Measurements from ENCODE around the gene MED29. TPM values are rescaled to one million over a fixed set of nuclear protein-coding genes. Genes with fewer than 3 reads are reported as not detected.

The MED29 gene
- total and polyA plus RNA-seq, 10 of the 15 experiments (the other 5 are each of a cell fraction or from before 2014, with no cell fraction given): 3.2 to 36.6 (median 22.8) TPM

DNA sequence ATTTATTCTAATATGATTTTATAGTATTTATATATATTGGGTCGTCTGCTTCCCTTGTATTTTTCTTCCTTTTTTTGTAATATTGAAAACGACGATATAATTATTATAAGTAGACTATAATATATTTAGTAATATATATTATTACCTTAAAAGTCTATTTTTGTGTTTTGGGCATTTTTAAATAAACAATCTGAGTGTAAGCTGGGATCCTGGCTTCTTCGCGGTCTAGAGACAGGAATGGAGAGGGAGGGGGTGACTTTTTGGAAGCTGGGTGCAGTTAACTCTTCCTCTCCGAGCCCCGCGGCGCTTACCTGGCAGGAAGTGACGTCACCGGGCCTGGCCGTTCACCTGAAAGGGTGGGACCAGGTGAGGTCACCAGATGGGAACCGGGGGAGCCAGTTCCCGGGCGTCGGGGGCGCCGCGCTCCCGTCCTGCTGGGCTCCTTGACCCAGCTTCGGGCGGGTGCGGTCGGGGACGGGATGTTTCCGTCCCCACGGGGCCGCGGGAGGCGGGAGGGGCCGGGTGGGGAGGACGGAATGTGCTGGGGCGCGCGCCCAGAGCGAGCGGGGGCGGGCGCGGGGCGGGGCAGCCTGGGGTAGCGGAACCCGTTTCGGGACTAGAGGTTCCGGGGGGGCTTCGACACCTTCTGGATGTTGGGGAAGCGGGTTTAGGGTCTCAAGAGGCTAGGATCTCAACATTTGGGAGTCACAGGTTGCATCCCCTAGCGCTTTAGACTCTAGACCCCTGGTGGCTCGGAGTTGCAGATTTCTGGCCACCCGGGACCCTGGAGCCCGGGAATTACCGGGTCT is 18.2 kb downstream of the MED29 start (continued):
- TF ChIP-seq SMARCA5 (IDR thresholded peaks at IDR 0.05) (peak; percentile 89; the same call in 1 of the 2 replicates), ZSCAN29 (IDR thresholded peaks at IDR 0.05) (0 out of 2 replicates have a peak, but pooled peaks have one; percentile 35), RCOR1 (conservative IDR thresholded peaks at IDR 0.05; ENCODE audit: low read depth, low read length) (0 out of 2 replicates have a peak, but pooled peaks have one; percentile 55), BCL11A (IDR thresholded peaks at IDR 0.05; ENCODE audit: low read depth, low read length) (no peak), EED (IDR thresholded peaks at IDR 0.05; ENCODE audit: low read depth) (0 out of 2 replicates have a peak, but pooled peaks have one; percentile 12), SMAD5 (IDR thresholded peaks at IDR 0.05; ENCODE audit: low read depth) (peak; percentile 22; the same call in 1 of the 2 replicates), RELA (IDR thresholded peaks at IDR 0.05; ENCODE audit: borderline replicate concordance, partially characterized antibody) (peak; percentile 31), RAD21 (IDR thresholded peaks at IDR 0.05; ENCODE audit: insufficient read depth, low read depth, low read length) (no peak)
- TF ChIP-seq, protein P1, sequence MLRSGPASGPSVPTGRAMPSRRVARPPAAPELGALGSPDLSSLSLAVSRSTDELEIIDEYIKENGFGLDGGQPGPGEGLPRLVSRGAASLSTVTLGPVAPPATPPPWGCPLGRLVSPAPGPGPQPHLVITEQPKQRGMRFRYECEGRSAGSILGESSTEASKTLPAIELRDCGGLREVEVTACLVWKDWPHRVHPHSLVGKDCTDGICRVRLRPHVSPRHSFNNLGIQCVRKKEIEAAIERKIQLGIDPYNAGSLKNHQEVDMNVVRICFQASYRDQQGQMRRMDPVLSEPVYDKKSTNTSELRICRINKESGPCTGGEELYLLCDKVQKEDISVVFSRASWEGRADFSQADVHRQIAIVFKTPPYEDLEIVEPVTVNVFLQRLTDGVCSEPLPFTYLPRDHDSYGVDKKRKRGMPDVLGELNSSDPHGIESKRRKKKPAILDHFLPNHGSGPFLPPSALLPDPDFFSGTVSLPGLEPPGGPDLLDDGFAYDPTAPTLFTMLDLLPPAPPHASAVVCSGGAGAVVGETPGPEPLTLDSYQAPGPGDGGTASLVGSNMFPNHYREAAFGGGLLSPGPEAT (IDR thresholded peaks at IDR 0.05; ENCODE audit: low read depth): peak; percentile 17; the same call in 1 of the 2 replicates
- TF ChIP-seq, protein P2, sequence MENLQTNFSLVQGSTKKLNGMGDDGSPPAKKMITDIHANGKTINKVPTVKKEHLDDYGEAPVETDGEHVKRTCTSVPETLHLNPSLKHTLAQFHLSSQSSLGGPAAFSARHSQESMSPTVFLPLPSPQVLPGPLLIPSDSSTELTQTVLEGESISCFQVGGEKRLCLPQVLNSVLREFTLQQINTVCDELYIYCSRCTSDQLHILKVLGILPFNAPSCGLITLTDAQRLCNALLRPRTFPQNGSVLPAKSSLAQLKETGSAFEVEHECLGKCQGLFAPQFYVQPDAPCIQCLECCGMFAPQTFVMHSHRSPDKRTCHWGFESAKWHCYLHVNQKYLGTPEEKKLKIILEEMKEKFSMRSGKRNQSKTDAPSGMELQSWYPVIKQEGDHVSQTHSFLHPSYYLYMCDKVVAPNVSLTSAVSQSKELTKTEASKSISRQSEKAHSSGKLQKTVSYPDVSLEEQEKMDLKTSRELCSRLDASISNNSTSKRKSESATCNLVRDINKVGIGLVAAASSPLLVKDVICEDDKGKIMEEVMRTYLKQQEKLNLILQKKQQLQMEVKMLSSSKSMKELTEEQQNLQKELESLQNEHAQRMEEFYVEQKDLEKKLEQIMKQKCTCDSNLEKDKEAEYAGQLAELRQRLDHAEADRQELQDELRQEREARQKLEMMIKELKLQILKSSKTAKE (IDR thresholded peaks at IDR 0.05; ENCODE audit: low read depth, poor library complexity, severe bottlenecking): peak; percentile 17
- TF ChIP-seq, protein P3, sequence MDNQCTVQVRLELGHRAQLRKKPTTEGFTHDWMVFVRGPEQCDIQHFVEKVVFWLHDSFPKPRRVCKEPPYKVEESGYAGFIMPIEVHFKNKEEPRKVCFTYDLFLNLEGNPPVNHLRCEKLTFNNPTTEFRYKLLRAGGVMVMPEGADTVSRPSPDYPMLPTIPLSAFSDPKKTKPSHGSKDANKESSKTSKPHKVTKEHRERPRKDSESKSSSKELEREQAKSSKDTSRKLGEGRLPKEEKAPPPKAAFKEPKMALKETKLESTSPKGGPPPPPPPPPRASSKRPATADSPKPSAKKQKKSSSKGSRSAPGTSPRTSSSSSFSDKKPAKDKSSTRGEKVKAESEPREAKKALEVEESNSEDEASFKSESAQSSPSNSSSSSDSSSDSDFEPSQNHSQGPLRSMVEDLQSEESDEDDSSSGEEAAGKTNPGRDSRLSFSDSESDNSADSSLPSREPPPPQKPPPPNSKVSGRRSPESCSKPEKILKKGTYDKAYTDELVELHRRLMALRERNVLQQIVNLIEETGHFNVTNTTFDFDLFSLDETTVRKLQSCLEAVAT (IDR thresholded peaks at IDR 0.05): peak; percentile 14; the same call in 1 of the 2 replicates
- TF ChIP-seq, protein P4, sequence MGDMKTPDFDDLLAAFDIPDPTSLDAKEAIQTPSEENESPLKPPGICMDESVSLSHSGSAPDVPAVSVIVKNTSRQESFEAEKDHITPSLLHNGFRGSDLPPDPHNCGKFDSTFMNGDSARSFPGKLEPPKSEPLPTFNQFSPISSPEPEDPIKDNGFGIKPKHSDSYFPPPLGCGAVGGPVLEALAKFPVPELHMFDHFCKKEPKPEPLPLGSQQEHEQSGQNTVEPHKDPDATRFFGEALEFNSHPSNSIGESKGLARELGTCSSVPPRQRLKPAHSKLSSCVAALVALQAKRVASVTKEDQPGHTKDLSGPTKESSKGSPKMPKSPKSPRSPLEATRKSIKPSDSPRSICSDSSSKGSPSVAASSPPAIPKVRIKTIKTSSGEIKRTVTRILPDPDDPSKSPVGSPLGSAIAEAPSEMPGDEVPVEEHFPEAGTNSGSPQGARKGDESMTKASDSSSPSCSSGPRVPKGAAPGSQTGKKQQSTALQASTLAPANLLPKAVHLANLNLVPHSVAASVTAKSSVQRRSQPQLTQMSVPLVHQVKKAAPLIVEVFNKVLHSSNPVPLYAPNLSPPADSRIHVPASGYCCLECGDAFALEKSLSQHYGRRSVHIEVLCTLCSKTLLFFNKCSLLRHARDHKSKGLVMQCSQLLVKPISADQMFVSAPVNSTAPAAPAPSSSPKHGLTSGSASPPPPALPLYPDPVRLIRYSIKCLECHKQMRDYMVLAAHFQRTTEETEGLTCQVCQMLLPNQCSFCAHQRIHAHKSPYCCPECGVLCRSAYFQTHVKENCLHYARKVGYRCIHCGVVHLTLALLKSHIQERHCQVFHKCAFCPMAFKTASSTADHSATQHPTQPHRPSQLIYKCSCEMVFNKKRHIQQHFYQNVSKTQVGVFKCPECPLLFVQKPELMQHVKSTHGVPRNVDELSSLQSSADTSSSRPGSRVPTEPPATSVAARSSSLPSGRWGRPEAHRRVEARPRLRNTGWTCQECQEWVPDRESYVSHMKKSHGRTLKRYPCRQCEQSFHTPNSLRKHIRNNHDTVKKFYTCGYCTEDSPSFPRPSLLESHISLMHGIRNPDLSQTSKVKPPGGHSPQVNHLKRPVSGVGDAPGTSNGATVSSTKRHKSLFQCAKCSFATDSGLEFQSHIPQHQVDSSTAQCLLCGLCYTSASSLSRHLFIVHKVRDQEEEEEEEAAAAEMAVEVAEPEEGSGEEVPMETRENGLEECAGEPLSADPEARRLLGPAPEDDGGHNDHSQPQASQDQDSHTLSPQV (IDR thresholded peaks at IDR 0.05): no peak

Data from GM12878 (cell line).